Stomach (tissue), 9 donors: ENCODE results near the gene MYCBP2. TPM values are rescaled to one million over a fixed set of nuclear protein-coding genes. Genes with fewer than 3 reads are reported as not detected.

ENCODE experiments used
- DNase-seq, 2 donors: peaks; one replicate each; pipeline versions ENCODE4 v3.0.0 to v3.0.0-alpha.2; 2013 to 2019
- H3K27ac ChIP-seq, 5 donors: fragments of 200-600 bp in 4 of 5; sonication (generic) in 4 of 5; one replicate each; pipeline ENCODE4 v1.5.1; 2013 to 2019; ENCODE audit warnings: mild to moderate bottlenecking in 1 of 5, moderate library complexity in 1 of 5
- H3K27me3 ChIP-seq, 3 donors: fragments of 200-600 bp; sonication (generic); one replicate each; pipeline ENCODE4 v1.5.1; 2017 to 2019; ENCODE audit warnings: mixed run types in 1 of 3
- H3K36me3 ChIP-seq, 4 donors: fragments of 200-600 bp; sonication (generic); 1 replicate in 3 of 4; 2 replicates in 1 of 4; pipeline ENCODE4 v1.5.1; 2016 to 2019
- H3K4me1 ChIP-seq, 4 donors: fragments of 200-600 bp; sonication (generic); one replicate each; pipeline ENCODE4 v1.5.1; 2016 to 2019
- H3K4me3 ChIP-seq, 4 donors: fragments of 200-600 bp; sonication (generic) in 3 of 4; one replicate each; pipeline ENCODE4 v1.5.1; 2016 to 2019; ENCODE audit warnings: mild to moderate bottlenecking in 1 of 4
- H3K9me3 ChIP-seq, 4 donors: fragments of 200-600 bp; sonication (generic); one replicate each; pipeline ENCODE4 v1.5.1; 2016 to 2019
- CTCF ChIP-seq, 7 experiments: fragments of 450-650 bp in 4 of 7; fragments of 200-600 bp in 3 of 7; sonication (generic) in 3 of 7; IDR thresholded peaks; one replicate each; pipeline ENCODE4 v1.5.1; 2016 to 2019; ENCODE audit warnings: antibody characterized with exemption in 7 of 7, control low read depth in 2 of 7, mild to moderate bottlenecking in 1 of 7
- EP300 ChIP-seq: sonication (generic); formaldehyde crosslinking; IDR thresholded peaks from one replicate; pipeline ENCODE4 v1.6.1; 2017; ENCODE audit warnings: antibody characterized with exemption
- POLR2A ChIP-seq, 4 donors: fragments of 450-650 bp; IDR thresholded peaks; one replicate each; pipeline ENCODE4 v1.6.1; 2016; ENCODE audit warnings: antibody characterized with exemption in 4 of 4, control low read depth in 2 of 4, mild to moderate bottlenecking in 1 of 4, moderate library complexity in 1 of 4
- POLR2AphosphoS5 ChIP-seq, 3 donors: sonication (generic); formaldehyde crosslinking; IDR thresholded peaks; one replicate each; pipeline ENCODE4 v1.6.1; 2016; ENCODE audit warnings: antibody characterized with exemption in 3 of 3
- WGBS, 5 donors: extraction: QIAGEN DNeasy Blood & Tissue Kit in 3 of 5; methylation state at CpG; one replicate each; pipeline versions ENCODE4 v1.1.5 to v1.1.7; 2013 to 2018; 5-methylcytosine and 5-hydroxymethylcytosine counted together
- intact Hi-C: fragments of 100-400 bp; cut with DNase I; formaldehyde crosslinking; loops from one replicate; pipeline ENCODE4 v1.15.1; 2023; ENCODE audit warnings: low total_unique reads
- polyA plus RNA-seq, 3 donors: library from polyadenylated mRNA; stranded (reverse); fragments of 200-250 nt; gene quantifications; one replicate each; pipeline ENCODE4 v1.2.3, GENCODE V29; 2013
- total RNA-seq, 5 donors: library from RNA; depleted of rRNA; stranded (reverse); fragments of >200 nt; gene quantifications; one replicate each; pipeline versions ENCODE4 v1.1.0 to v1.2.3, GENCODE V29; 2014 to 2016
- donor health status: healthy with polysubstance abuse.
- donor health status: Bipolar disorder and iron deficiency.
- donor health status: healthy.

The MYCBP2 gene
- total and polyA plus RNA-seq, 8 donors, result 15.6 to 194 (median 70.4) TPM

GRCh38 chr13:77343841-77344240, 16.9 kb upstream of the MYCBP2 start:
- Histone ChIP-seq H3K36me3 (no peaks in the 10 kb centered on the region), H3K9me3 (no peaks in the 10 kb centered on the region), H3K27ac (no peak overlapping the region), H3K4me3 (no peak overlapping the region), H3K27me3 (no peaks in the 10 kb centered on the region), H3K4me1 (no peaks in the 10 kb centered on the region)
- 83 to 89% (median 85%) methylated on average over 4 of the region's 4 CpGs for WGBS, 5 donors
- TF ChIP-seq EP300 (no peak), POLR2A (IDR thresholded peaks at IDR 0.05) (no peak), POLR2AphosphoS5 (IDR thresholded peaks at IDR 0.05) (no peak), CTCF (IDR thresholded peaks at IDR 0.05) (no peak)
- intact Hi-C loops, result no loop called here
- no peak for DNase-seq

GRCh38 chr13:77339408-77339807, 12.5 kb upstream of the MYCBP2 start:
- Histone ChIP-seq H3K27ac (no peak overlapping the region), H3K9me3 (no peaks in the 10 kb centered on the region), H3K36me3 (no peaks in the 10 kb centered on the region), H3K4me3 (no peak overlapping the region), H3K27me3 (no peaks in the 10 kb centered on the region), H3K4me1 (no peaks in the 10 kb centered on the region)
- intact Hi-C loops, result no loop called here
- WGBS, 5 donors, result 78 to 84% (median 80%) methylated on average over 2 of the region's 2 CpGs
- no peak for DNase-seq
- no peak for TF ChIP-seq CTCF (IDR thresholded peaks at IDR 0.05)

GRCh38 chr13:77338961-77339401, 12.1 kb upstream of the MYCBP2 start:
- H3K4me1 ChIP-seq, result no peaks in the 10 kb centered on the region
- no peak for TF ChIP-seq POLR2AphosphoS5 (IDR thresholded peaks at IDR 0.05)
- no peak overlapping the region for H3K4me3 ChIP-seq
- H3K27me3 ChIP-seq, result no peaks in the 10 kb centered on the region
- no peaks in the 10 kb centered on the region for H3K36me3 ChIP-seq
- DNase-seq, result no peak
- no peak overlapping the region for H3K27ac ChIP-seq
- WGBS, 5 donors, result 67 to 83% (median 76%) methylated on average over 6 of the region's 6 CpGs
- H3K9me3 ChIP-seq, result no peaks in the 10 kb centered on the region
- intact Hi-C loops, result no loop called here

- intact Hi-C loops, result no loop called here
- TF ChIP-seq CTCF (IDR thresholded peaks at IDR 0.05) (no peak), EP300 (no peak), POLR2A (IDR thresholded peaks at IDR 0.05) (no peak), POLR2AphosphoS5 (IDR thresholded peaks at IDR 0.05) (no peak)
- 80 to 93% (median 88%) methylated on average over 2 of the region's 2 CpGs for WGBS, 5 donors
- H3K27ac ChIP-seq, result no peak overlapping the region
- no peaks in the 10 kb centered on the region for H3K27me3 ChIP-seq
- H3K4me1 ChIP-seq, result no peaks in the 10 kb centered on the region
- no peaks in the 10 kb centered on the region for H3K9me3 ChIP-seq
- H3K36me3 ChIP-seq, result no peaks in the 10 kb centered on the region
- no peak overlapping the region for H3K4me3 ChIP-seq
- no peak for DNase-seq
These were observed 11.4 kb upstream of the MYCBP2 start for GRCh38 chr13:77338329-77338728.

- no peak overlapping the region for H3K4me3 ChIP-seq
- H3K27ac ChIP-seq, result no peak overlapping the region
- DNase-seq, result no peak
- no peak for TF ChIP-seq POLR2AphosphoS5 (IDR thresholded peaks at IDR 0.05)
- no peak for TF ChIP-seq EP300
- no peak for TF ChIP-seq POLR2A (IDR thresholded peaks at IDR 0.05)
- TF ChIP-seq CTCF (IDR thresholded peaks at IDR 0.05), result no peak
- intact Hi-C loops, result no loop called here
- no peaks in the 10 kb centered on the region for H3K9me3 ChIP-seq
- H3K36me3 ChIP-seq, result no peaks in the 10 kb centered on the region
- H3K27me3 ChIP-seq, result no peaks in the 10 kb centered on the region
- H3K4me1 ChIP-seq, result no peaks in the 10 kb centered on the region
- WGBS, 5 donors, result 76 to 93% (median 82%) methylated on average over 3 of the region's 3 CpGs
These were observed 10.3 kb upstream of the MYCBP2 start for GRCh38 chr13:77337159-77337558.
